Central memory CD8-positive, alpha-beta T cell (primary cell): Measurements from ENCODE around the gene ANKRD10.
"Not testable (repeated sequence)": the region's sequence is repeated elsewhere in the genome, so short reads cannot be mapped to it uniquely, and the experiment has no call there.

Source experiments
- ATAC-seq: fragments of 150-1000 bp; cut with Tn5 transposase; replicated peaks from 2 replicates; pipeline ENCODE4 v1.10.0; 2022; ENCODE audit warnings: mild to moderate bottlenecking, moderate FRiP score, moderate number of reproducible peaks; ENCODE audit not compliant: poor library complexity, severe bottlenecking; ENCODE audit errors: extremely low read depth
- DNase-seq, 2 donors: peaks; one replicate each; pipeline ENCODE4 v3.0.0; 2021; ENCODE audit warnings: low spot score in 2 of 2
- H3K27ac Mint-ChIP-seq: one replicate; pipeline ENCODE4 v1.8.0; 2022; ENCODE audit warnings: low read depth, mild to moderate bottlenecking, moderate library complexity, mixed read lengths
- H3K27me3 Mint-ChIP-seq: one replicate; pipeline ENCODE4 v1.8.0; 2022; ENCODE audit warnings: mixed read lengths
- H3K36me3 Mint-ChIP-seq: one replicate; pipeline ENCODE4 v1.8.0; 2022; ENCODE audit warnings: mild to moderate bottlenecking, moderate library complexity, mixed read lengths; ENCODE audit not compliant: insufficient read depth
- H3K4me1 Mint-ChIP-seq: one replicate; pipeline ENCODE4 v1.8.0; 2022; ENCODE audit warnings: mixed read lengths
- H3K4me3 Mint-ChIP-seq: one replicate; pipeline ENCODE4 v1.8.0; 2022; ENCODE audit warnings: mild to moderate bottlenecking, moderate library complexity, mixed read lengths
- H3K9me3 Mint-ChIP-seq: one replicate; pipeline ENCODE4 v1.8.0; 2022; ENCODE audit warnings: mixed read lengths

Gene ANKRD10

GRCh38 chr13:110915057-110915873, at the start of gene ANKRD10:
Gene ANKRD10, minus strand, starts transcription at chr13:110915069. Its CDS starts 135 bp downstream, at chr13:110914934.
- peak within 1 kb of the TSS; percentile 93 for H3K27ac Mint-ChIP-seq
- H3K4me3 Mint-ChIP-seq = peak within 1 kb of the TSS; percentile 88
- H3K27me3 Mint-ChIP-seq = no peaks in the 10 kb centered on the region
- peaks cover 12% of the 10 kb centered on the region for H3K36me3 Mint-ChIP-seq
- ATAC-seq (peak; percentile 71), DNase-seq (peak; percentile 87)
- H3K9me3 Mint-ChIP-seq = no peaks in the 10 kb centered on the region
- H3K4me1 Mint-ChIP-seq = peaks cover 42% of the 10 kb centered on the region

GRCh38 chr13:110964229-110965037, 49.6 kb upstream of the ANKRD10 start:
- ATAC-seq (no peak), DNase-seq (no peak)
- Mint-ChIP-seq H3K36me3 (no peaks in the 10 kb centered on the region), H3K27ac (no peak overlapping the region), H3K4me3 (no peak overlapping the region), H3K27me3 (peaks cover 22% of the 10 kb centered on the region), H3K4me1 (no peaks in the 10 kb centered on the region), H3K9me3 (peaks cover 12% of the 10 kb centered on the region)

- Mint-ChIP-seq H3K27me3 (peaks cover 22% of the 10 kb centered on the region), H3K4me1 (no peaks in the 10 kb centered on the region), H3K36me3 (no peaks in the 10 kb centered on the region), H3K9me3 (peaks cover 12% of the 10 kb centered on the region), H3K27ac (no peak overlapping the region), H3K4me3 (no peak overlapping the region)
- ATAC-seq = no peak
- no peak for DNase-seq
Measured at GRCh38 chr13:110963554-110963970, 48.7 kb upstream of the ANKRD10 start.

GRCh38 chr13:110961959-110962358, 47.1 kb upstream of the ANKRD10 start:
- Mint-ChIP-seq H3K4me3 (no peak overlapping the region), H3K9me3 (peaks cover 11% of the 10 kb centered on the region), H3K27me3 (peaks cover 22% of the 10 kb centered on the region), H3K36me3 (no peaks in the 10 kb centered on the region), H3K27ac (no peak overlapping the region), H3K4me1 (no peaks in the 10 kb centered on the region)
- ATAC-seq = no peak
- DNase-seq = no peak

- ATAC-seq = no peak
- Mint-ChIP-seq H3K4me3 (no peak overlapping the region), H3K36me3 (no peaks in the 10 kb centered on the region), H3K27me3 (peaks cover 11% of the 10 kb centered on the region), H3K9me3 (peaks cover 2% of the 10 kb centered on the region), H3K27ac (no peak overlapping the region), H3K4me1 (no peaks in the 10 kb centered on the region)
- no peak for DNase-seq
Measured at GRCh38 chr13:110960204-110960603, 45.3 kb upstream of the ANKRD10 start.

- Mint-ChIP-seq H3K4me3 (no peak overlapping the region), H3K27me3 (peaks cover 20% of the 10 kb centered on the region), H3K9me3 (no peaks in the 10 kb centered on the region), H3K36me3 (no peaks in the 10 kb centered on the region), H3K4me1 (no peaks in the 10 kb centered on the region), H3K27ac (no peak overlapping the region)
- no peak for DNase-seq
- ATAC-seq = no peak
Measured at GRCh38 chr13:110957931-110958330, 43.1 kb upstream of the ANKRD10 start.

GRCh38 chr13:110957181-110957884, 42.5 kb upstream of the ANKRD10 start:
- H3K4me3 Mint-ChIP-seq = no peak overlapping the region

GRCh38 chr13:110956216-110956615, 41.3 kb upstream of the ANKRD10 start:
- DNase-seq, H3K4me3 Mint-ChIP-seq, H3K4me1 Mint-ChIP-seq, H3K27ac Mint-ChIP-seq, H3K36me3 Mint-ChIP-seq, ATAC-seq, H3K9me3 Mint-ChIP-seq: not testable (repeated sequence)
- peaks cover 20% of the 10 kb centered on the region for H3K27me3 Mint-ChIP-seq

More at GRCh38 chr13:110957181-110957884, 42.5 kb upstream of the ANKRD10 start:
- no peak for ATAC-seq
- Mint-ChIP-seq H3K27ac (no peak overlapping the region), H3K27me3 (peaks cover 20% of the 10 kb centered on the region), H3K36me3 (no peaks in the 10 kb centered on the region), H3K4me1 (no peaks in the 10 kb centered on the region), H3K9me3 (no peaks in the 10 kb centered on the region)
- no peak for DNase-seq

GRCh38 chr13:110955608-110956007, 40.7 kb upstream of the ANKRD10 start:
- H3K36me3 Mint-ChIP-seq, H3K4me3 Mint-ChIP-seq, H3K27ac Mint-ChIP-seq, H3K4me1 Mint-ChIP-seq, H3K9me3 Mint-ChIP-seq, ATAC-seq, DNase-seq: not testable (repeated sequence)
- peaks cover 20% of the 10 kb centered on the region for H3K27me3 Mint-ChIP-seq

GRCh38 chr13:110955072-110955503, 40.2 kb upstream of the ANKRD10 start:
- not testable (repeated sequence) for H3K9me3 Mint-ChIP-seq, H3K4me3 Mint-ChIP-seq, DNase-seq, H3K27ac Mint-ChIP-seq, ATAC-seq, H3K4me1 Mint-ChIP-seq, H3K36me3 Mint-ChIP-seq
- H3K27me3 Mint-ChIP-seq = peaks cover 20% of the 10 kb centered on the region

- DNase-seq, H3K9me3 Mint-ChIP-seq, H3K27ac Mint-ChIP-seq, H3K36me3 Mint-ChIP-seq, H3K4me1 Mint-ChIP-seq, ATAC-seq, H3K4me3 Mint-ChIP-seq: not testable (repeated sequence)
- peaks cover 20% of the 10 kb centered on the region for H3K27me3 Mint-ChIP-seq
Measured at GRCh38 chr13:110954533-110954920, 39.7 kb upstream of the ANKRD10 start.

- H3K9me3 Mint-ChIP-seq = no peaks in the 10 kb centered on the region
- DNase-seq (no peak), ATAC-seq (no peak)
- H3K4me1 Mint-ChIP-seq = no peaks in the 10 kb centered on the region
- H3K27ac Mint-ChIP-seq = no peak overlapping the region
- no peak overlapping the region for H3K4me3 Mint-ChIP-seq
- H3K27me3 Mint-ChIP-seq = peaks cover 20% of the 10 kb centered on the region
- no peaks in the 10 kb centered on the region for H3K36me3 Mint-ChIP-seq
Measured at GRCh38 chr13:110953833-110954532, 39.1 kb upstream of the ANKRD10 start.
